WI38 (cell line): Measurements from ENCODE around the gene NUP205.
A peak's percentile ranks its signal among the peaks of the same experiment; 100 is the strongest.
"Not testable (repeated sequence)": the region's sequence is repeated elsewhere in the genome, so short reads cannot be mapped to it uniquely, and the experiment has no call there.

ENCODE experiments used
- H3K4me3 ChIP-seq: 2 replicates; pipeline ENCODE4 v1.5.1; 2011; ENCODE audit warnings: low read depth, mild to moderate bottlenecking, control low read depth, low read length
- CTCF ChIP-seq: IDR thresholded peaks from 2 replicates; pipeline ENCODE4 v1.5.1; 2012; ENCODE audit warnings: low read depth, mild to moderate bottlenecking, control low read depth, low read length

Gene NUP205

GRCh38 chr7:135617781-135618180 lies 60.1 kb downstream of the NUP205 start:
- TF ChIP-seq CTCF = no peak
- H3K4me3 ChIP-seq = no peak overlapping the region

GRCh38 chr7:135618510-135618909 lies 60.8 kb downstream of the NUP205 start:
- no peak overlapping the region for H3K4me3 ChIP-seq
- no peak for TF ChIP-seq CTCF

- H3K4me3 ChIP-seq = no peak overlapping the region
- no peak for TF ChIP-seq CTCF
These were observed 62.7 kb downstream of the NUP205 start for GRCh38 chr7:135620447-135620846.

GRCh38 chr7:135620980-135621850 lies 63.5 kb downstream of the NUP205 start:
- peak; percentile 43; the same call in 1 of the 2 replicates for TF ChIP-seq CTCF
- no peak overlapping the region for H3K4me3 ChIP-seq

GRCh38 chr7:135634191-135634878 lies 76.6 kb downstream of the NUP205 start:
- H3K4me3 ChIP-seq = no peak overlapping the region
- no peak for TF ChIP-seq CTCF

- not testable (repeated sequence) for H3K4me3 ChIP-seq
These were observed 82.0 kb downstream of the NUP205 start for GRCh38 chr7:135639690-135640089.

GRCh38 chr7:135644154-135644553 lies 86.4 kb downstream of the NUP205 start:
- H3K4me3 ChIP-seq = no peak overlapping the region
- TF ChIP-seq CTCF = no peak
